DOHH2 (cell line): Measurements from ENCODE around the gene RBFOX2.
"Not testable (repeated sequence)": the region's sequence is repeated elsewhere in the genome, so short reads cannot be mapped to it uniquely, and the experiment has no call there.

Source experiments
- H3F3A ChIP-seq: fragments of 200-600 bp; sonication (generic), shearing (Covaris generic); 2 replicates; pipeline ENCODE4 v1.6.0; 2016; ENCODE audit warnings: antibody characterized with exemption, mild to moderate bottlenecking; ENCODE audit not compliant: control insufficient read depth, insufficient read depth
- H3K27ac ChIP-seq: fragments of 200-600 bp; sonication (generic); 2 replicates; pipeline ENCODE4 v1.5.1; 2014; ENCODE audit warnings: low read depth, mild to moderate bottlenecking, low read length, moderate library complexity
- H3K27me3 ChIP-seq: fragments of 200-600 bp; sonication (generic); 2 replicates; pipeline ENCODE4 v1.6.1; 2014; ENCODE audit warnings: mild to moderate bottlenecking, low read length, mixed read lengths; ENCODE audit not compliant: control insufficient read depth
- H3K36me3 ChIP-seq: fragments of 200-600 bp; sonication (generic); 2 replicates; pipeline ENCODE4 v1.6.1; 2014; ENCODE audit warnings: mild to moderate bottlenecking, low read length, moderate library complexity, mixed read lengths; ENCODE audit not compliant: control insufficient read depth
- H3K4me1 ChIP-seq: fragments of 200-600 bp; sonication (generic); 2 replicates; pipeline ENCODE4 v1.6.1; 2014; ENCODE audit warnings: mild to moderate bottlenecking, low read length, mixed read lengths; ENCODE audit not compliant: control insufficient read depth
- H3K4me2 ChIP-seq: fragments of 200-600 bp; sonication (generic); 2 replicates; pipeline ENCODE4 v1.6.0; 2014; ENCODE audit warnings: mild to moderate bottlenecking, low read length, moderate library complexity
- H3K4me3 ChIP-seq: fragments of 200-600 bp; sonication (generic); 2 replicates; pipeline ENCODE4 v1.5.1; 2014; ENCODE audit warnings: mild to moderate bottlenecking, low read length, mixed read lengths
- H3K79me2 ChIP-seq: fragments of 200-600 bp; sonication (generic); 2 replicates; pipeline ENCODE4 v1.6.1; 2014; ENCODE audit warnings: mild to moderate bottlenecking, low read length, mixed read lengths; ENCODE audit not compliant: control insufficient read depth
- H3K9me2 ChIP-seq: fragments of 200-600 bp; sonication (generic); replicated peaks from 2 replicates; pipeline ENCODE4 v1.6.1; 2014; ENCODE audit warnings: mild to moderate bottlenecking, low read length, mixed read lengths; ENCODE audit not compliant: control insufficient read depth
- H3K9me3 ChIP-seq: fragments of 200-600 bp; sonication (generic); 2 replicates; pipeline ENCODE4 v1.6.1; 2014; ENCODE audit warnings: antibody characterized with exemption, low read length, mixed read lengths; ENCODE audit not compliant: control insufficient read depth, insufficient read depth
- H4K20me1 ChIP-seq: fragments of 200-600 bp; sonication (generic); 2 replicates; pipeline ENCODE4 v1.6.0; 2014; ENCODE audit warnings: low read depth, mild to moderate bottlenecking, antibody characterized with exemption, low read length, moderate library complexity; ENCODE audit not compliant: control insufficient read depth, insufficient read depth
- CTCF ChIP-seq: fragments of 200-600 bp; sonication (generic); IDR thresholded peaks from one replicate; pipeline ENCODE4 v1.5.1; 2014; ENCODE audit warnings: antibody characterized with exemption, mild to moderate bottlenecking, low read depth, low read length; ENCODE audit not compliant: poor library complexity, severe bottlenecking
- EZH2phosphoT487 ChIP-seq: fragments of 200-600 bp; sonication (generic); IDR thresholded peaks from 2 replicates; pipeline ENCODE4 v1.6.1; 2017; ENCODE audit warnings: borderline replicate concordance, mild to moderate bottlenecking, antibody characterized with exemption, low read length, moderate library complexity, mixed read lengths

The RBFOX2 gene

GRCh38 chr22:35797411-35797810, 231.2 kb downstream of the RBFOX2 start:
- H3K27ac ChIP-seq = no peak overlapping the region
- no peaks in the 10 kb centered on the region for H4K20me1 ChIP-seq
- H3K36me3 ChIP-seq = peaks cover under 1% of the 10 kb centered on the region
- no peaks in the 10 kb centered on the region for H3K9me3 ChIP-seq
- no peaks in the 10 kb centered on the region for H3F3A ChIP-seq
- no peak overlapping the region for H3K4me3 ChIP-seq
- H3K4me1 ChIP-seq = peaks cover 8% of the 10 kb centered on the region
- no peak overlapping the region for H3K4me2 ChIP-seq
- TF ChIP-seq CTCF = no peak
- TF ChIP-seq EZH2phosphoT487 = no peak
- H3K9me2 ChIP-seq = no peaks in the 10 kb centered on the region
- no peaks in the 10 kb centered on the region for H3K27me3 ChIP-seq
- H3K79me2 ChIP-seq = peaks cover 20% of the 10 kb centered on the region

- peaks cover 2% of the 10 kb centered on the region; the same call in 1 of the 2 replicates for H3K36me3 ChIP-seq
- no peak overlapping the region for H3K4me3 ChIP-seq
- no peak overlapping the region for H3K4me2 ChIP-seq
- H3K4me1 ChIP-seq = peaks cover 8% of the 10 kb centered on the region
- no peak overlapping the region for H3K27ac ChIP-seq
- no peaks in the 10 kb centered on the region for H3K9me2 ChIP-seq
- no peaks in the 10 kb centered on the region for H3K9me3 ChIP-seq
- no peaks in the 10 kb centered on the region for H3F3A ChIP-seq
- no peaks in the 10 kb centered on the region for H3K27me3 ChIP-seq
- peaks cover 17% of the 10 kb centered on the region for H3K79me2 ChIP-seq
- TF ChIP-seq CTCF = no peak
- no peak for TF ChIP-seq EZH2phosphoT487
- H4K20me1 ChIP-seq = no peaks in the 10 kb centered on the region
These were observed 233.1 kb downstream of the RBFOX2 start for GRCh38 chr22:35795476-35795875.

- Histone ChIP-seq H3K4me3 (no peak overlapping the region), H3K9me2 (no peaks in the 10 kb centered on the region), H3F3A (no peaks in the 10 kb centered on the region), H3K36me3 (peaks cover 13% of the 10 kb centered on the region), H3K9me3 (no peaks in the 10 kb centered on the region), H3K79me2 (peaks cover 8% of the 10 kb centered on the region; the same call in 1 of the 2 replicates), H4K20me1 (no peaks in the 10 kb centered on the region), H3K27ac (no peak overlapping the region), H3K4me1 (peaks cover 11% of the 10 kb centered on the region), H3K4me2 (no peak overlapping the region), H3K27me3 (no peaks in the 10 kb centered on the region)
- no peak for TF ChIP-seq EZH2phosphoT487
- no peak for TF ChIP-seq CTCF
These were observed 236.1 kb downstream of the RBFOX2 start for GRCh38 chr22:35792506-35792905.

- peaks cover 13% of the 10 kb centered on the region for H3K36me3 ChIP-seq
- not testable (repeated sequence) for H3K4me2 ChIP-seq, H3K79me2 ChIP-seq, H3K9me2 ChIP-seq, H3K27me3 ChIP-seq, H3F3A ChIP-seq, H4K20me1 ChIP-seq, H3K27ac ChIP-seq, H3K9me3 ChIP-seq, H3K4me3 ChIP-seq
- peaks cover 15% of the 10 kb centered on the region for H3K4me1 ChIP-seq
These were observed 236.8 kb downstream of the RBFOX2 start for GRCh38 chr22:35791788-35792187.
